GM18517 (cell line): ENCODE measurements around the gene SRP14.
"Not testable (repeated sequence)": the region's sequence is repeated elsewhere in the genome, so short reads cannot be mapped to it uniquely, and the experiment has no call there.

Experiments used
- ATAC-seq: cut with Tn5 transposase; IDR thresholded peaks from one replicate; pipeline ENCODE4 v1.9.1; 2021; ENCODE audit warnings: mild to moderate bottlenecking, moderate library complexity; ENCODE audit not compliant: unreplicated experiment

The SRP14 gene, protein sequence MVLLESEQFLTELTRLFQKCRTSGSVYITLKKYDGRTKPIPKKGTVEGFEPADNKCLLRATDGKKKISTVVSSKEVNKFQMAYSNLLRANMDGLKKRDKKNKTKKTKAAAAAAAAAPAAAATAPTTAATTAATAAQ

DNA sequence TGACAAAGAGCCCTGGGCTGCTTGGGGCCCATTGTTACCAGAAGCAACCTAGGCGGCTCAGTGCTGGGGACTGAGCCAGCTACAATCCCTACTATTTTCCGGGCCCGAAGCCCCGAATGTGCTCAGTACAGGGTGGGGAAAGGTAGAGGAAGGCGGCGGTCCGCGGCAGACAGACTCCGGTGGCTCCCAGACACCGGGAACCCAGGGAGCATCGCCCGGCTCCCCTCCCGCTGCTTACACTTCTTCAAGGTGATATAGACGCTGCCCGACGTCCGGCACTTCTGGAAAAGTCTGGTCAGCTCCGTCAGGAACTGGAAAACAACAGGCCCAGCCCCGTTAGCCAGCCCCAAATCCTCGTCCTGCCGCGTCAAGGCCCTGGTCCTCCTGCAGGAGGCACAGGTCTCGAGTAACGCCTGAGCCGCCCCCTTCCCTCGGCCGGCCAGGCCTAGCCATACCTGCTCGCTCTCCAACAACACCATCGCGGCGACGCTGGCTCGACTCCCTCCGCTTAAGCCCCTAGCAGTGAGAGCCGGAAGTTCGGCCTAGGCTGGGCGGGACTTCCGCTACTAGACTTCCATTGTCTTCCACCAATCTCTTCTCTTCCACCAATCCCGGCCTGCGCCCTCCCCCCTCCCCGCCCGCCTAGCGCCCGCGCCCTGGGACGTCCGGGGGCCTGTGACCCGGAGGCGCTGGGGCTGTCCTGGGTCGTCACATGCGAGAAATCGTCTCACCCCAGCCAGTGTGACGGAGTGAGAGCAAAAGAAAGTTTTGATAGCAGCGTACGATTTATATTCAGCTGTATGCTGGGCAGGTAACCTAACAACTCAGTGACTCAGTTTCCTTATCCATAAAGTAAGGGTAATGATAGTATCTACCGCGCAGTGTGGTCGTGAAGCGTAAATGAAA is at the start of gene SRP14:
Gene SRP14 (minus strand): TSS at position 544 of the 906 bp plus-strand sequence. CDS start 65 bp downstream, at position 479.
- peak; percentile 92 for ATAC-seq

DNA sequence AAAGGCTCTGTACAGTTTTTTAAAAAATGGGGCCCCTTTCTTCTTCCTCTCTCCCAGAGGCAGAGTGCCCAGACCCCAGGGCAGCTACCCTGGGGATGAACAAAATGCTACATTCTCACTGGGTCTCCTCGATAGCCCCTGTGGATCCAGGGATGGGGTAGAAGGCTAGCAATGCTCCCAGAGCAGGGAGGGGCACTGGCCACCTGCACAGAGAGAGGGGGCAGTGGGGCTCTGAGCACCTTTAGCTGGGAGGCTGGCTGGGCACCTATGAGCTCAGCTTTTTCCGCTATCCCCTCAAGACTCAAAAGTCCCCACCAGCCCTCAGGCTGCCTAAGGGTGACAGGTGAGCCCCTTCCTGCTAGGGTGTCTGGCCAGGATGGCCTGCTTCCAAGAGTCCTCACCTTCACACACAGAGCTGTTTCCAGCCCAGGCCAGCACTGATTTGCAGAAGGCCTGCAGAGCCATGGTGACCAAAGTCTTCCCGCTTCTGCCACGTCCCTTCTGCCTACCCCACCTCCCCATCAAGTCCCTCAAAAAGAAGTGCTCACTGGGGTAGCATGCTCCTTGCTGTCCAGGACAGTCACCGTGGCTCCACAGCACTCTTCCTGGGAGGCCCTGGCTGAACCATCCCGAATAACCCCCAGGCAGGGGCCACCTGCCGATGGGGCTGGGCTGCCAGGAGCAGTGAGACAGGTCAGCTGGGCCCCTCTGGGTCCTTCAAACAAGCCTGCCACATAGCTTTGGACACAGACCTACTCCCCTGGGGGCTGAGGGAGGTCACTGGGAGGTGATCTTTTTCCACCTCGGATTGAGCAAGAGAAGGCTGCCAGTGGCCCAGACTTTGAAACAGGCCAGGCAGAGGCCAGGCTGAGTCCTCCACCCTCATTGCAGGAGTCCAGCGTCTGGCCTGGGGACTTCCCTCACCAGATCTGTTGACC is 49.3 kb upstream of the SRP14 start:
- no peak for ATAC-seq

DNA sequence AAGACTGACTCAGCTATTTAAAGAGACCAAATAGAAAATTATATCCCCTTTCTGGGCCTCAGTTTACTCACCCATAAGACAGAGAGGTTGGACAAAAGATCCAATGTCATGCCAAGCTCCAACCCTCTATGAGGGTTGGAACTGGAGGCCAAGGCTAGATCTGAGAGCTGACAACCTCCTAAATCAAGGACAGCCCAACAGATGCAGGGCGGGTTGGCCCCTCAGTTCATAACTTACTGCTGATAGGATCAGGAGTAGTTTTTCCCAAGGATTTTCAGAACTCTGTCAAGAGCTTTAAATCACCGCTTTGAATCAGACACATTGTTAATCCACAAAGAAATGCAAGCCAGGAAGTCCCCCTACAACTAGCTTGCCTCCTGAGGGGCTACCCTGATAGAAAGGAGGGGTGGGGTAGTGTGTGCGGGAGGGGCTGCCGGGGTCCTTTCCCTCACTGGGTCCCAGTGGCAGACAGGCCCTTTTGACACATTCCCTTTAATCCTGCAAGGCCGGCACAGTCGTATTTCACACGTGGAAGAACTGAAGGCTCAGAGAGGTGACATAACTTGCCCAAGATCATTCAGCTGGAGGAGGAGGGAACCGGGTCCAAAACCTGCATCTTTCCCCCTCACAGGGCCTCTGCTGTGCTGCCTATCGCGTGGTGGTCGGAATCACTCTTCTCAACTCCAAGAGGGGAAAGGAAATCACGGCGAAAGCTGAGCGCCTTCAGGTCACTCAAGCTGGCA is 48.3 kb upstream of the SRP14 start:
- ATAC-seq, result no peak

DNA sequence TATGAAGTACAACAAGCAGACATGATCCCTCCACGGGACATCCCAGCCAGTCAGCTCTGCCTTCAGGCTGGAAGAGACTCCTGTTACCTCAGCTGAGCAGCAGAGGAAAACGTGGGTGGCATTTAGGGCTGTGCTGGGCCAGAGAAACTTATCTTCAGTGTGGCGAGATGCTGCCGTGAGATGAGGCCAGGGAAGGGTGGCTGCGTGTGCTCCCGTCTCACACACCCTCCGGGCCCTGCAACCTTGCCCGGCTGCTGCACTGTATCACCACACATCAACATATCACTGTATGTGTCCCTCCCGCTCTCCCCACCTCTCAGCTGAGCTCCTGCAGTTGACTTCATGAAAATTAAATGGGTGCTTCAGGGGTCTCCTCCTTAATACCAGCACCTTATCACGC is 46.3 kb upstream of the SRP14 start:
- no peak for ATAC-seq

DNA sequence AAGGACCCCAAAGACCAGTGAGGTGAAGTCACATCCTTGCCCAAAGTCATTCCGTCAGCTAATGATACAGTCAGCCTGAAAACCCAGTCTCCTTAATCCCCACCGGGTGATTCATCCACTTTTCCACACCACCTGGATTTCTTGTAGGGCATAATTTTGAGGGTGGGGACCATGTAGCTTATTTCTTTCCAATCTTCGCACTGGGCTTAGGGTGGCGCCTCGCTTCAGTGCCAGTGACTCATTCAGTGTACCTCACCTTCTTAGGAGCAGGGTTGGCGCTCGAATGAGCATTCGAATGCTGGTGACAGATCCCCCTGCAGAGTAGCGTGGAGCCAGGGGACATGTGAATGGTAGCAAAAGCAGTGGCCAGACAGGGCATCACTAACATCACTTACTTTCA is 45.7 kb upstream of the SRP14 start:
- ATAC-seq, result no peak

DNA sequence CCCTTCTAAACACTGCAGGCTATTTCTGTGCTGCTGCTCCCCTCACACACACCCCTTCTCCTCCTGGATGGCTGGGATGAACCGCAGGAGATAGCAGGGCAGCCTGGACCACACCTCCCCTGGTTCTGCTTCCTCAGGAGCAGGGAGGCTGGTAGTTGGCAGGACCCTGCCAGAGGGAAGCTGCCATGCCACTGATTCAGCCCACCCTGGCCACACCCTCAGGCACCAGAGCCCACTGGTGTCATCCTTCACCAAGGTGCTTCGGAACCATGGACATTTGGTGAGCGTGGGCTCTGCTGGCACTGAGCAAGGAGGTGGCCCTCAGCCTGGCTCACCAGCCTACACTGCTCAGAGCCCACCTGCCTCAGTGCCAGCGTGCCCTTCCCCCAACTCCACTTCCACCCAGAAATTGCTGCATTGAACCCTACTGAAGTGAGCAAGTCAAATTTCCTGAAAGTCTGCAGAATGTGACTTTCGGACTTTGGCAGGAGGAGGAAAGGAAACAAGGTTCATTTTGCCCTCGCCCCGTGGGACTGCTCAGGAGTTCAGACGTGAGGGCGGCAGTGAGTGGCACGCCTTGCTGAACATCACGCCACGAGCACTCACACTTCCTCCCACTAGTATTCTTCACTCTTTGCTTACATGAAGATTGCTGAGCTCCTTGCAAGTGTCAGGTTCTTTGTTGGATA is 43.4 kb upstream of the SRP14 start:
- no peak for ATAC-seq

DNA sequence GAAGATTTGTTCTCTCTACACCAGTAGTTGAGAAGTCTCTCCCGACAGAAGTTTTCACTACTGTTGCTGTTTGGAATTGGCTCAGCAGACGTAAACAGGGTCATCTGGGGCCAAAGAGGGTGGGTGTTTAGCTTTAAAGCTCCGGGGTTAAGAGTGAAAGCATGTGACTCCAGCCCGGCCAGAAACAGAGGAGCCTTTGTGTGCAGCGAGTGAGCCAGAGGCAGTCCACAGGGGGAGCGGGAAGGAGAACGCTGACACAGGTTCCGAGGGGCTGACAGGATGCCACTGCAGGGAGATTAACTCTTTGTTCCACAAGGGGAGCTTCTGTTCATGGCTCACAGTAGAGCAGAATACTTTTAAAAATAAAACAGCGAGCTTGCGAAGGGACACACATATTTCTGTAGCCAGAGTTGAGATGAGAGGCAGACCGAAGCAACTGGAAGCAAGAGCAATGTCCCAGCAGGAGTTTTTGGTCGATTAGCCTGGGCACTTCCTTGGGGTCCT is 42.8 kb upstream of the SRP14 start:
- no peak for ATAC-seq

DNA sequence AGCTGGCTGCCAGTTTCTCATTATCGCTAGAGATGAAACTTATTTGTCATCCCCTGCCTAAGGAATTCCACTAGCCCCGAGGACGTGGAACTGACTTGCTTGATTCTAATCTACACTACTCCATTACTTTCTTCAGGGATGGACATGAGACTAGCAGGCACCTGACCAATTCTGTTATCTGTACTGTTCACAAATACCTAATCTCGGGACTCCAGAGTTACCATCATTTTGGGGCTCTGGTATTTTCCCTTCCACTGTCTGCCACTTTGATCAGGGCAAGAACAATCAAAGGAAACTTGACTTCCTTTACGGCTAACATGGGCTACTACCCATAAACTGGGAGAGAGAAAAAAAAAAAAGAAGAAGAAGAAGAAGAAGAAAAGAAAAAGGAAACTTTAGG is 41.9 kb upstream of the SRP14 start:
- ATAC-seq, result no peak

DNA sequence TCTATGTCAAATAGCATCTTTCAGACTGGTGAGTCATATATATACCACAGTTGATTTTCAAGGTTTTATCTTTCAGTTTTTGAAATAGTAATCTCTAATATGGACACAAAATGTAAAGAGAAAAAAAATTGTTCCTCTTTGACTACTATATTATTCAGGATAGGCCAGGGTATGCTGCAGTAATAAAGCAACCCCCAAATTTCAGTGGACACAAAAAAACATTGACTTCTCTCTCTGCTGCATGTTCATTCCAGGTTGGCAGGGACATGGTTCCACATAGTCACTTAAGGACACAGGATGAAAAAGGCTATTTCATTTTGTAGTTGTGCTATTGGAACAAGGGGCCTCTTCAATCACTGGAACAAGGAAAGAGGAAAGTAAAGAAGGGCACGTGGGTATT is 41.1 kb upstream of the SRP14 start:
- no peak for ATAC-seq

DNA sequence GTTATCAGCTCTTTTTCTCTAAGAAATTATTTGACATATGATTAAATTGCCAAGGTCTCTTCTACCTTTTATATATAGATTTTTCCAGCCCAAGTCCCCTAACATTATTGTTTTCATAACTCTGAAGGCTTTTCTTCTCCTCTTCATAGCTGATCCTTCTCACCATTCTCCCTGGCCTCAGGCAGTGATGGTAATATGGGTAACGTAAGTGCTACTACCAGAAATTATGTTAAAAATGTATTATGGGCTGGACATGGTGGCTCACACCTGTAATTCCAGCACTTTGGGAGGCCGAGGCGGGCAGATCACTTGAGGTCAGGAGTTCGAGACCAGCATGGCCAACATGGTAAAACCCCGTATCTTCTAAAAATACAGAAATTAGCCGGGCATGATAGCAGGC is 40.5 kb upstream of the SRP14 start:
- no peak for ATAC-seq

DNA sequence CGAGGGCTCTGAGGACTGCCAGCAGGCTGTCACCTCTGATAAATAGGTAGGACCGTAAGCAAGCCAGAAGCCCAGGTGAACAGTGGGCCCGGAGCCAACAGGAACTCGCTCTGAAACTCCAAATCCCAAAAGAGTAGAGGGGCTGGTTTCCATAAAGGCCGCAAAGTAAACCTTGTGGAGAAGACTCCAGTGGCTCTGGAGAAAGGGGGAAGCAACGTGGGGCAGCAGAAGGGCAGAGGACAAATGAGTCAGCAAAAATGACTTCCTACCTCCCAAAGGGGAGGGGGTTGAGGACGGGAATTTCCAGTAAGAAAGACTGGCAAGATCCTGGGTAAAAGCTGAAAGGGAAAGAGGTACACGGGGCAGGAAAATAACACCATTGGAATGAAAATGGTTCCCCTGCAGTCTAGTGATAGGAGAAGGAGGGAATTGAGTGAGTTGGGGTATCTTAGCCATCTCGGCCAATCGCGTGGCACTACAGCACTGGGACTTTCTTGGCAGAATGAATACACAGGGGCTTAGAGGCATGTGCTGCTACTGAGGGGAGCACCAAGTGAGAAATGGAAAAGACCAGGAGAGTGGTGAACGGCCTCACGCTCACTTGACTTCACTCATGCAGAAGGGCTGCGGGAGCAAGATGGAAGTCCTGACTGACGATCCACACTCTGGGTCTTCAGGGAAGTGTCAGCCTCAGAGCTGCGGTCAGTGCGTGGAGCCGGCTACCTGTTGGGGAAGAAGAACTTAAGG is 36.5 kb upstream of the SRP14 start:
- no peak for ATAC-seq

DNA sequence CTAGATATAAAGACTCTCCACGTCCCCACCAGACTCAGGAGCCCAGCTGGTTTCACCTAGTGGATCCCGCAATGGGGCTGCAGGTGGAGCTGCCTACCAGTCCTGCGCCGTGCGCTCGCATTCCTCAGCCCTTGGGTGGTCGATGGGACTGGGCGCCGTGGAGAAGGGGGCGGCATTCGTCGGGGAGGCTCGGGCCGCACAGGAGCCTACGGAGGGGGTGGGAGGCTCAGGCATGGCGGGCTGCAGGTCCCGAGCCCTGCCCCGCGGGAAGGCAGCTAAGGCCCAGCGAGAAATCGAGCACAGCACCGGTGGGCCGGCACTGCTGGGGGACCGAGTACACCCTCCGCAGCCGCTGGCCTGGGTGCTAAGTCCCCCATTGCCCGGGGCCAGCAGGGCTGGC is 35.7 kb upstream of the SRP14 start:
- ATAC-seq, result not testable (repeated sequence)

DNA sequence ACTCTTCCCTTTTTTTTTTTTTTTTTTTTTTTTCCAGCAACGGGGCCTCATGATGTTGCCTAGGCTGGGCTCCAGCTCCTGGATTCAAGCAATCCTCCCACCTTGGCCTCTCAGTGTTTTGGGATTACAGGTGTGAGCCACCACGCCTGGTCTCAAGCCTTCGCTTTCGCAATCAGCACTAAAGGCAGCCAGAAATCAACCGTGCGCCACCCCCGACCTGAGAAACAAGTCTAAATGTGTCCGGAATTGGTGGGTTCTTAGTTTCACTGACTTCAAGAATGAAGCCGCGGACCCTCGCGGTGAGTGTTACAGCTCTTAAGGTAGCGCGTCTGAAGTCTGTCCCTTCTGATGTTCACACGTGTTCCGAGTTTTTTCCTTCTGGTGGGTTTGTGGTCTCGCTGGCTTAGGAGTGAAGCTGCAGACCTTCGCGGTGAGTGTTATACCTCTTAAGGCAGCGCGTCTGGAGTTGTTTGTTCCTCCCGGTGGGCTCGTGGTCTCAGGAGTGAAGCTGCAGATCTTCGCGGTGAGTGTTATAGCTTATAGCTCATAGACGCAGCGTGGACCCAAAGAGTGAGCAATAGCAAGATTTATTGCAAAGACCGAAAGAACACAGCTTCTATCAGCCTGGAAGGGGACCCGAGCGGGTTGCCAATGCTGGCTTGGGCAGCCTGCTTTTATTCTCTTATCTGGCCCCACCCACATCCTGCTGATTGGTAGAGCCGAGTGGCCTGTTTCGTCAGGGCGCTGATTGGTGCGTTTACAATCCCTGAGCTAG is 34.9 kb upstream of the SRP14 start:
- ATAC-seq, result not testable (repeated sequence)

DNA sequence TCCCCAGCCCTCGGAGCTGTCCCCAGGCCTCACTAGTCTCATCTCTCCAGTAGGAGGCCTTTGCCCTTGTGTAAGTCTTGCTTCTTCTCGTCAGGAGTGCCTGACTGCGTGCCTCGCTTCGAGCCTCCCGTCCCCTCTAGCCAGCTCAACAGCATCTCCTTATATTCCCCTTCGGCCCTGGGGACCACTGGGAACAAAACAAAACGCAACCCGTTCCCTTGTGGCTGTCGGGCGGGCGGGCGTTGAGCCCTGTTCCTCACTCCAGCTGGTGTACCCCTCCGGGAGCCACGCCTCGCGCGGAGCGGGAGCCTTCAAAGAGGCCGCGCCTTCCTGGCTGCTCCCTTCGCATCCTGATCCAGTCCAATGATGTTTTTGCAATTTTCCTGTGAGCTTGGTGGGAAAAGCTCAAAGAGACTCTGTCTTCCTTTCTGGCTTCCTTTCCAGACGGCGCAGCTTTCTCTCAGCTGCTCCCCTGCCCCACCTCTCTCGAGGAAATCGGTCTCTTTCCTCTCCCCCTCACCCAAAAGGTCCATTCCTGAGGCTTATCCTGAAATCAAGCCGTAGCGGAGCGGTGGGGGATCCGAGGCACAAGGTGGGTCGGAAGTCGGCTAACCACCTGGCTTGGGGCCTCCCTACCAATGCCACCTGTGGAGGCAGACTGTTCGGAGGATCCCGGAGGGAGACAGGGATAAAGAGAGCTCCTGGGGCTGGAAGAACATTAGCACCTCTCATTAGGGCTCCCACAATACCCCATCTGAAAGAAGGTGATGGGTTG is 33.4 kb upstream of the SRP14 start:
- no peak for ATAC-seq

DNA sequence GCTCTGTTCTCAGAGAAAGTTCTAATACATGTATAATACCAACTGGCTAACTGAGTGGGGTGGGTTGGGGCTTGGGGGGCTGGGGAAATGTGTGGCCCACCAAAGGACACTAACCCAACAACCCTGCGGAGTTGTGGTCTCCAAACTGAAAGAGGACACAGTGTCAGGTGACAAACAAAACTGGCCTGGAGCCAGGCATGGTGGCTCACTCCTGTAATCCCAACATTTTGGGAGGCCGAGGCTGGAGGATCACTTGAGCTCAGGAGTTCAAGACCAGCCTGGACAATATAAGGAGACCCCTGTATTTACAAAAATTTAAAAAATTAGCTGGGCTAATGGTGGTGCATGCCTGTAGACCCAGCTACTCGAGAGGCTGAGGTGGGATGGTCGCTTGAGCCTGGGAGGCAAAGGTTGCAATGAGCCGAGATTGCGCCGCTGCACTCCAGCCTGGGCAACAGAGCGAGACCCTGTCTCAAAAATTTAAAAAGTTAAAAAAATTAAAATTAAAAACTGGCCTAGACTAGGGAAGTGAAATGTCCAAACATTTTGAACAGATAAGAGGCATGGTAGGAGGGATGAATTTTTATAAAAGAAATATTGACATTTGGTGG is 31.7 kb upstream of the SRP14 start:
- ATAC-seq, result no peak

DNA sequence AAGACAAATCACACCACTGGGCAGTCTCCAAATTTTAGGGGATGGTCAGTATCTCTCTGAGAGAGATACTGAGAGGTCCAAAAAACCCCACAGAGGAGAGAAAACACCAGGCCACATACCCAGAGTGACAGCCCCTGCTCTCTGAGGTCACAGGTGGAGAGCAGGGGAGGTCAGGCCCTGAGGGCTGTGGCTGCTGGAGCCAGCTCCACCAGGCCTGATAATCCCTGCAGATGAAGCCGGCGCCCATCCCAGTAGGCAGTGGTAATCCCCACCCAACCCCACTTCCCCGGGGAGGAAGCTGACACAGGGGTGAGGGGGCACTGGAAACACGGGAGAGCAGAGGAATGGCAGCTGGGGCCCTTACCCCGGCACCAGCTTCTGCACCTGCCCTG is 31.2 kb upstream of the SRP14 start:
- ATAC-seq, result no peak
